Stimulated activated CD4-positive, alpha-beta T cell treated with anti-CD3 and anti-CD28 coated beads, TNF-alpha, amount 100 ng/mL, for 24 hours (primary cell): ENCODE measurements around the gene PASD1.

ENCODE experiments used
- DNase-seq, 3 experiments: peaks; one replicate each; pipeline ENCODE4 v3.0.0-alpha.2; 2020; ENCODE audit warnings: low read depth in 3 of 3

The PASD1 gene

DNA sequence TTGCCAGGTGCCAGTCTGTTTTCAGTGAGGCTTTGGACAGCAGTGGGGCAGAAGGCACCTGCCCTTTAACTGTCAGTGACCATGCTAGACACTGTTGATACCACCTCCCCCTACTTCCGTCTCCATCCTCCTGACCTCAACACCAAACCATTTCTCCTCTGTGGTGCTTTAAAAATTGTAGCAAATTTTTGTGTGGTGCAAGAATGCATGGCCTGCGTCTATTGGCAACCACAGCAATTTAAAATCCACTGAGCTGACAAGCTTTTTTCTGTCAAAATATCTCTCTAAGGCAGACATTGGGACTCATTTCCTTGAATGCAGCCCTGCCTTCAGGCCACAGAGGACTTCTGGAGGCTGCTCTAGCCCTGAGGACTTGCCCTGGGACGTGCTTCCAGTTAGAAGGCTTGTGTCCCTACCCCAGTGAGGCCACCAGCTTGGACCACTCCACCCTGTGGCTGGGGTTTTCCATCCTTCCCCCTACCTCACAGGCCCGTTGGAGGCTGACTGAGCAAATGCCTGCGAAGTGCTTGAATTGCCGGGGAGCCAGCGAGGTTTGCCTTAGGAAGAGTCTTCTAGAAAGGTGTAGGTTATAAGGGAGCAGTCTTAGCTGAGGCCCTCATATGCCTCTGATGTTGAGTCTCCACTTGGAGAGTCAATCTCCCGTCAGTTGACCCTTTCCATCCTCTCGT lies 138.7 kb downstream of the PASD1 start:
- DNase-seq = no peak

GRCh38 chrX:151702741-151703340 lies 139.4 kb downstream of the PASD1 start:
- no peak for DNase-seq

DNA sequence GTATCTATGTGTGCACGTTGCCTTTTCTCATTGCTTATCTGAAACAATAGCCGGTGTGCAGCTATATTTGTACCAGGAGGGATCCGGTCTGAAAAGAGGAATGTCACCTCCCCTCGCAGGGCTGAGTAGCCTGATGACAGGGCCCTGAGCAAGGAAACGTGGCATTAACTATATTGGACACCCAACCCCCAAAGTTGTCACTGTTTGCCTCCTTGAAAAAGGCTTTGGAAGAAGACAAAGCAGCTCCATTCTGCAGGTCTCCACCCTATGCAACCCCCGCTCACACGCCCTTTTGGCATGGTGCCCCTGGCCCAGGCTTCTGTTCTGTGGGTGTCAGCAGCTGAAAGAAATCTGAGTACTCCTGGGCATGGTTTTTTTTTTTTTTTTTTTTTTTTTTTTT lies 140.0 kb downstream of the PASD1 start:
- DNase-seq = no peak

GRCh38 chrX:151704041-151704663 lies 140.7 kb downstream of the PASD1 start:
- no peak for DNase-seq

GRCh38 chrX:151708821-151709220 lies 145.3 kb downstream of the PASD1 start:
- DNase-seq = no peak

DNA sequence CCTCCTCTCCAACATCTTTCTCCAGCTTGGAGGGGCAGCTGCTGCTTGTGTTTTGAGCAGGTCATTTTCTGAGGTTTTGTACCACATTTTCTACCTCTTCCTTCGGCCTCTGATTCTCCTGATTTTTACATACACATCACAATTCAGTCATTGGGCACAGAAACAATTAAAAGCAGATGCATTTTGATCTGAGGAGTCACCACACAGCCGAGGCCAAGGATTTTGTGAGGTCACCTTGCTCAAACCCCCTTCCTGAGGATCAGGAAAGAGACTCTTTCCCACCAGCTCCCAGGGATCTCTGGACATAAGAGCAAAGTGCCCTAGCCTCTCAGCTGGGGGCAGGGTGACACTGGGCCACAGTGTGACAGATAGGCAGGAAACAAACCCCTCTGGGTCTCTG lies 147.0 kb downstream of the PASD1 start:
- DNase-seq = no peak

DNA sequence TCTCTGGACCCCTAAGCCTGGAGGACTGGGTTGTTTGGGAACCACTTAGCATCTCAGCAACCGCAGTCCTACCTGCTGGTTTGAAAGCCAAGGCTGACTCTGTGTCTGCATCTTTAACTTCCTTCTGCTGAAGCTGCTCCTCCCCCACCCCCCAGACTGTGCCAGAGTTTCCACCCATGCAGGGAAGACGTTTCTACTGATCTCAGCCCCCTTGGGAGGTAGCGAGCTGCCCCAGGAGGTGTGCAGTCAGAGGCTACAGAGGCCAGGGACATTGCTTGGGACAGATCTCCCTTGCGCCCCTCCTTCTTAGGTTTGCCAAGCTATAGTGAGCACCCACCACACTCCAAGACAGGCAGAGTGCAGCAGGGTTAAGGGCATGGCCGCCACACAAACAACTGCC lies 147.7 kb downstream of the PASD1 start:
- no peak for DNase-seq

- DNase-seq = no peak
Measured at GRCh38 chrX:151711787-151712186, 148.3 kb downstream of the PASD1 start.

DNA sequence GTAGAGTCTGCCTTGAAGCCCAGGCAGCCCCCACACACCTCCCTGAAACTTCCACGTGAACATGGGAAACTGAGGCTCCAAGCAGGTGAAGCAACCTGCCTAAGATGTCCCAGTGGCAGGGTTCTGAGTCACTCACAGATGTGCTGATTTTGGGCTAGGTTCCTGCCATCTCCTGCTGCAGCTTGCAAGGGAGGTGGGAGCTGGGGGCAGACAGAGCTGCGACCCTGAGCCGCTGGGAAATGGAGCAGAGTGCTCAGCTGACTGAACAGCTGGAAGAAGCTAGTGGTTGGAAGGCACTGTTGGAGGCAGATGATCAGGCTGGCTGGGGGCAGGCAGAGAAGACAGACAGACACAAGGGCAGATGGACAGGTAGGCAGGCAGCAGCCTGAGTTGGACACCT lies 148.8 kb downstream of the PASD1 start:
- DNase-seq = no peak

DNA sequence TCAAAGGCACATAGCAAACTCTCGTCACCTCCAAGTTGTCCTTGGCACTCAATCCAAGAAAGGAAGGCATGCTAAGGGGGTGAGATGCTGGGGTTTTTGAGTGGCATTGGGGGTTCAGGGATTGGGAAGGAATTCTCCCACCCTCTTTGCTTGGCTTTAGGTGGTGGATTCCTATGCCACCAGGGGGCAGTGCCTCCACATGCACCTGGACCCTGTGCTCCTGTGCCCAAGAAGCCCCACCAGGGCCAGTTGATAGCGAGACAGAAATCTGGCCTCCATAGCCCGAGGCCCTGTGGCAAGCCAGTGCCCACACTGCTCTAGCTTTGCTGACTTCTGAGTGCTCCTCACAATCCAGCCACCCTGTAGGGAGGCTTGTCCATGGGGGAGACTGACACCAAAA lies 150.4 kb downstream of the PASD1 start:
- DNase-seq = peak in 1 of 3 experiments; percentile 4

DNA sequence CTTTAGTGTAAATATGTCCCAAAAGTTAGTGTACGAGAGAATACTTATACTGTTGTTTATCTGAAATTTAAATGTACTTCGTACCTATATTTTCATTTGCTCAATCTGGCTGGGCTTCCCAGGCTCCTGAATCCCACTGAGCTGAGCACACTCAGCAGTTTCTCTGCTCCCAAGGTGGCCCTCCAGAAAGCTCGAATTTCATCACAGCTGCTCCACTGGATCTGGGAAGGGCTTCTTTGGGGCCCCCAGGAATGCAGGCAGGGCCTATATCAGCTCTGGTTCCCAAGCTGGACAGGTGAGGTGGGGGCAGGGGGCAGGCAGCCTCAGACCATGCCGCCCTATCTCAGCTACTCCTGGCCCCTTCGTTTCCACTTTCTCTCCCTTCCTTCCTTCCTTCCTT lies 150.9 kb downstream of the PASD1 start:
- no peak for DNase-seq

- DNase-seq = no peak
Measured at GRCh38 chrX:151715752-151716151, 152.3 kb downstream of the PASD1 start, which contains the start of gene FATE1. FATE1 (plus strand) TSS chrX:151716035; CDS start chrX:151716120, 85 bp downstream.

DNA sequence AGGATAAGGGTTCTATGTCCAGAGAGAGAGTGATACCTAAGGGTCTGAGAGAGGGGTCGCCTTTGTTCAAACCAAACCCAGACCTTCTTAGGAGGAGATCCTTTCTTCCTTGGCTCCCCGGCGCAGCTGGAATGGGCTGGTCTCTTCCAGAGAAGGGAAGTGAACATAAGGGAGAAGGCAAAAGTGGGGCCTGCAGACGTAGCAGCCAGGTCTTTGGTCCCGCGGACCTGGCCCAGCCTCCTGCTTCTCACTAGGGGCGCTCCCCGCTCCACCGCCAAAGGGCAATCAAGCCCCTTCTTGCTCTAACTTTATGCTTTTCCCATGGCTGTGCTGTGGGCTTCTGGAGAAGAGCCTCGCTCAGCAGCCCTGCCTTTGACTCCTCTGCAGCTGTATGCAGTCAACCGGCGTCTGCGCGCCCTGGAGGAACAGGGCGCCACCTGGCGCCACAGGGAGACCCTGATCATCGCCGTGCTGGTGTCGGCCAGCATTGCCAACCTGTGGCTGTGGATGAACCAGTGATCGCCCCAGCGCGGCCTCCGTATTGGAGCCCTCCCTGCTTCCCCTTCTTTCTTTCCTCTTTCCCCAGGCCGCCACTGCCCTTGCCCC lies 158.9 kb downstream of the PASD1 start:
- DNase-seq = no peak

DNA sequence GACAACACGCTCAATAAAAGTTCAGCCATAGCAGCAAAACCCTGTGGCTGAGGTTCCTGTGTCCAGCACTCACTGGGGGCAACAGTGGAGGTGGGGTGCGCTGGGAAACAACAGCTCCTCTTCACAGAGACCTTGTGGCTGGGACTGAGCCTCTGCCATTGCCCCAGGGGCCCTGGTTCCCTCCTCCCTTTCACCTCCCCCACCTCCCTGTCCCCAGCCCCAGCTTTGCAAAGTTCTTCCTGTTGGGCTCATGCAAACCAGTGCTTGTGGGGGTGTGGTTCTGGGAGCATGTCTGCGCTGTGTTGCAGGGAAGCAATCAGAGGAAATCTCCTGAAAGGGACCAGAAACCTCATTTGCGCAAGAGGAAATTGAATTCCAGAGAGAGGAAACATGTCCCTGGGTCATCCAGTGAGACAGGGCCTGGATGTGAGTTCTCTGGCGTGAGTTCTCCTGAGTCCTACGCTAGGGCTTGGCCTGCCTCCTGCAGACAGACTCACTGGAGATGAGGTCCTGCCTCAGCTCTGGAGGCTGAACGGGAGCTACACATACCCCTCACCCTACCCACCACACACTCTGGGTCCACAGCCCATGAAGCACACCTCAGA lies 159.8 kb downstream of the PASD1 start:
- DNase-seq = no peak

GRCh38 chrX:151724563-151725337 lies 161.3 kb downstream of the PASD1 start:
- no peak for DNase-seq

DNA sequence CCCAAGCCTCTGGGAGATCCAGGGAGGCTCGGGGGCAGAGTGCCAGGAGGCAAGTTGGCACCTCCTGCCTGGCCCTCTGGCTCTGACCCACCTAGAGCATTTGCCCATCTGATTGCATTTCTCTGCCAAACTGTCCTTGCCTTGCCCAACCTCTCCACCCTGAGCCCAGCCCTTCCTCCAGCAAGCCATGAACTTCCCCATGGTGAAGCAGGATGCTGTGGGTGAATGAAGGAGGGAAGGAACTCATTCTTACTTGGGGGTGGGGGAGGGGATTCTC lies 161.8 kb downstream of the PASD1 start:
- DNase-seq = no peak
